Trophoblast cell (in vitro differentiated cells and primary cell): ENCODE results near the gene TMEM178B.

ENCODE experiments used
- DNase-seq, 2 donors: peaks; one replicate each; pipeline ENCODE4 v3.0.0-alpha.2; 2016
- H2AFZ ChIP-seq: 2 replicates; pipeline ENCODE4 v1.6.1; 2013; ENCODE audit warnings: low read length, moderate library complexity, mild to moderate bottlenecking; ENCODE audit not compliant: insufficient read depth, poor library complexity
- H2AK5ac ChIP-seq: 2 replicates; pipeline ENCODE4 v1.6.1; 2013; ENCODE audit warnings: mild to moderate bottlenecking, low read length
- H2BK120ac ChIP-seq: 2 replicates; pipeline ENCODE4 v1.6.1; 2013; ENCODE audit warnings: low read length, mild to moderate bottlenecking, moderate library complexity; ENCODE audit not compliant: insufficient read depth, poor library complexity
- H2BK12ac ChIP-seq: 2 replicates; pipeline ENCODE4 v1.6.1; 2013; ENCODE audit warnings: mild to moderate bottlenecking, low read length, moderate library complexity
- H2BK5ac ChIP-seq: 2 replicates; pipeline ENCODE4 v1.6.1; 2013; ENCODE audit warnings: low read length, low read depth, moderate library complexity, mild to moderate bottlenecking; ENCODE audit not compliant: poor library complexity
- H3K14ac ChIP-seq: 2 replicates; pipeline ENCODE4 v1.6.1; 2013; ENCODE audit warnings: mild to moderate bottlenecking, low read length
- H3K18ac ChIP-seq: 2 replicates; pipeline ENCODE4 v1.6.1; 2013; ENCODE audit warnings: mild to moderate bottlenecking, low read length
- H3K23ac ChIP-seq: 2 replicates; pipeline ENCODE4 v1.6.1; 2013; ENCODE audit warnings: low read length
- H3K27ac ChIP-seq: 2 replicates; pipeline ENCODE4 v1.5.1; 2013; ENCODE audit warnings: low read depth, mild to moderate bottlenecking, inconsistent platforms, low read length, moderate library complexity
- H3K27me3 ChIP-seq: 2 replicates; pipeline ENCODE4 v1.6.1; 2013; ENCODE audit warnings: inconsistent platforms, mild to moderate bottlenecking, low read length, moderate library complexity; ENCODE audit not compliant: insufficient read depth
- H3K36me3 ChIP-seq, 2 experiments: 1 replicate in 1 of 2; 2 replicates in 1 of 2; pipeline ENCODE4 v1.6.1; 2013; ENCODE audit warnings: low read length in 2 of 2, mild to moderate bottlenecking in 2 of 2, moderate library complexity in 1 of 2; ENCODE audit not compliant: insufficient read depth in 2 of 2, control insufficient read depth in 1 of 2
- H3K4ac ChIP-seq: 2 replicates; pipeline ENCODE4 v1.6.1; 2013; ENCODE audit warnings: low read depth, mild to moderate bottlenecking, low read length, moderate library complexity
- H3K4me1 ChIP-seq, 2 experiments: 1 replicate in 1 of 2; 2 replicates in 1 of 2; pipeline ENCODE4 v1.6.1; 2013; ENCODE audit warnings: low read length in 2 of 2, mild to moderate bottlenecking in 2 of 2, moderate library complexity in 1 of 2; ENCODE audit not compliant: insufficient read depth in 2 of 2, control insufficient read depth in 1 of 2
- H3K4me2 ChIP-seq: 2 replicates; pipeline ENCODE4 v1.6.1; 2013; ENCODE audit warnings: inconsistent platforms, mild to moderate bottlenecking, low read length, moderate library complexity
- H3K4me3 ChIP-seq: 2 replicates; pipeline ENCODE4 v1.5.1; 2013; ENCODE audit warnings: mild to moderate bottlenecking, low read depth, low read length, inconsistent platforms
- H3K79me1 ChIP-seq: one replicate; pipeline ENCODE4 v1.6.1; 2013; ENCODE audit warnings: low read length
- H3K79me2 ChIP-seq: 2 replicates; pipeline ENCODE4 v1.6.1; 2013; ENCODE audit warnings: low read length, mild to moderate bottlenecking; ENCODE audit not compliant: control insufficient read depth, insufficient read depth, poor library complexity
- H3K9ac ChIP-seq: 2 replicates; pipeline ENCODE4 v1.6.1; 2013; ENCODE audit warnings: mild to moderate bottlenecking, low read length
- H3K9me3 ChIP-seq: 2 replicates; pipeline ENCODE4 v1.6.1; 2013; ENCODE audit warnings: low read depth, mild to moderate bottlenecking, control low read depth, inconsistent platforms, low read length; ENCODE audit not compliant: insufficient read depth
- H4K12ac ChIP-seq: 2 replicates; pipeline ENCODE4 v1.6.1; 2013; ENCODE audit warnings: low read depth, mild to moderate bottlenecking, low read length, moderate library complexity
- H4K8ac ChIP-seq: 2 replicates; pipeline ENCODE4 v1.6.1; 2013; ENCODE audit warnings: low read depth, mild to moderate bottlenecking, low read length, moderate library complexity
- H4K91ac ChIP-seq: one replicate; pipeline ENCODE4 v1.6.1; 2013; ENCODE audit warnings: low read depth, mild to moderate bottlenecking, low read length, moderate library complexity
- WGBS: extraction: QIAGEN DNeasy Blood & Tissue Kit; methylation state at CpG from one replicate; pipeline ENCODE4 v1.1.7; 2013; ENCODE audit warnings: missing lambda C conversion rate; ENCODE audit not compliant: insufficient read length, insufficient coverage; ENCODE audit errors: extremely low coverage; 5-methylcytosine and 5-hydroxymethylcytosine counted together

TMEM178B gene

GRCh38 chr7:141359262-141359661, 285.4 kb downstream of the TMEM178B start:
- no peak overlapping the region for H2BK5ac ChIP-seq
- no peak overlapping the region for H2BK12ac ChIP-seq
- H4K12ac ChIP-seq, result no peak overlapping the region
- no peak overlapping the region for H3K23ac ChIP-seq
- H3K4ac ChIP-seq, result no peak overlapping the region
- H3K14ac ChIP-seq, result no peak overlapping the region
- no peaks in the 10 kb centered on the region for H3K9me3 ChIP-seq
- H3K79me1 ChIP-seq, result peaks cover 12% of the 10 kb centered on the region
- H4K8ac ChIP-seq, result no peak overlapping the region
- peak overlapping the region; percentile 82 for H3K27ac ChIP-seq
- DNase-seq, result no peak
- H3K79me2 ChIP-seq, result no peaks in the 10 kb centered on the region
- WGBS, result no CpG with 5 or more reads among the region's 3 CpGs
- no peak overlapping the region for H2AFZ ChIP-seq
- H3K4me2 ChIP-seq, result no peak overlapping the region
- no peak overlapping the region for H4K91ac ChIP-seq
- H2BK120ac ChIP-seq, result no peak overlapping the region
- H3K27me3 ChIP-seq, result no peaks in the 10 kb centered on the region
- no peak overlapping the region for H2AK5ac ChIP-seq
- no peak overlapping the region for H3K18ac ChIP-seq
- H3K4me3 ChIP-seq, result no peak overlapping the region
- peaks cover 18 to 24% of the 10 kb centered on the region in 2 experiments for H3K4me1 ChIP-seq
- no peak overlapping the region for H3K9ac ChIP-seq
- H3K36me3 ChIP-seq, result no peaks in the 10 kb centered on the region

- Histone ChIP-seq H4K12ac (no peak overlapping the region), H3K27ac (peak overlapping the region; percentile 82), H2BK12ac (no peak overlapping the region), H3K4me2 (no peak overlapping the region), H2BK120ac (no peak overlapping the region), H4K8ac (no peak overlapping the region), H2BK5ac (peak overlapping the region; percentile 82), H3K4ac (no peak overlapping the region), H2AK5ac (no peak overlapping the region), H3K23ac (no peak overlapping the region), H3K4me1 (peaks cover 18 to 24% of the 10 kb centered on the region in 2 experiments), H4K91ac (peak overlapping the region; percentile 10), H3K18ac (no peak overlapping the region), H3K79me2 (no peaks in the 10 kb centered on the region), H3K14ac (no peak overlapping the region), H3K9me3 (no peaks in the 10 kb centered on the region), H3K27me3 (no peaks in the 10 kb centered on the region), H3K79me1 (peaks cover 15% of the 10 kb centered on the region), H3K4me3 (no peak overlapping the region), H3K9ac (no peak overlapping the region), H3K36me3 (no peaks in the 10 kb centered on the region), H2AFZ (no peak overlapping the region)
- peak; percentile 53 to 72 for DNase-seq
- no CpG with 5 or more reads among the region's 5 CpGs for WGBS
Measured at GRCh38 chr7:141359740-141360415, 286.0 kb downstream of the TMEM178B start.

- no peak overlapping the region for H3K18ac ChIP-seq
- H4K91ac ChIP-seq, result peak overlapping the region; percentile 76
- no peak overlapping the region for H2AK5ac ChIP-seq
- no peak overlapping the region for H4K8ac ChIP-seq
- H2BK120ac ChIP-seq, result peak overlapping the region; percentile 68
- H3K14ac ChIP-seq, result peak overlapping the region; percentile 86
- H3K79me1 ChIP-seq, result peaks cover 19% of the 10 kb centered on the region
- peak in 1 of 2 donors; percentile 16 for DNase-seq
- H2BK5ac ChIP-seq, result peak overlapping the region; percentile 75
- H3K4ac ChIP-seq, result no peak overlapping the region
- no peak overlapping the region for H2AFZ ChIP-seq
- H3K27me3 ChIP-seq, result no peaks in the 10 kb centered on the region
- H3K4me1 ChIP-seq, result peaks cover 18 to 24% of the 10 kb centered on the region in 2 experiments
- H3K9ac ChIP-seq, result no peak overlapping the region
- H3K79me2 ChIP-seq, result no peaks in the 10 kb centered on the region
- no CpG with 5 or more reads among the region's 3 CpGs for WGBS
- H3K4me3 ChIP-seq, result no peak overlapping the region
- H3K9me3 ChIP-seq, result no peaks in the 10 kb centered on the region
- no peaks in the 10 kb centered on the region for H3K36me3 ChIP-seq
- H4K12ac ChIP-seq, result no peak overlapping the region
- H3K27ac ChIP-seq, result peak overlapping the region; percentile 82
- peak overlapping the region; percentile 67 for H2BK12ac ChIP-seq
- H3K23ac ChIP-seq, result no peak overlapping the region
- H3K4me2 ChIP-seq, result no peak overlapping the region
Measured at GRCh38 chr7:141360416-141360760, 286.5 kb downstream of the TMEM178B start.

- Histone ChIP-seq H4K91ac (peak overlapping the region; percentile 25), H3K4ac (no peak overlapping the region), H3K79me2 (no peaks in the 10 kb centered on the region), H2BK120ac (no peak overlapping the region), H4K12ac (no peak overlapping the region), H3K4me2 (no peak overlapping the region), H3K9me3 (no peaks in the 10 kb centered on the region), H3K23ac (no peak overlapping the region), H3K27me3 (no peaks in the 10 kb centered on the region), H3K27ac (peak overlapping the region; percentile 82), H2BK5ac (peak overlapping the region; percentile 8), H3K9ac (no peak overlapping the region), H2AK5ac (no peak overlapping the region), H3K79me1 (peaks cover 20% of the 10 kb centered on the region), H3K14ac (no peak overlapping the region), H3K4me1 (peaks cover 20 to 25% of the 10 kb centered on the region in 2 experiments), H3K4me3 (no peak overlapping the region), H3K18ac (no peak overlapping the region), H2BK12ac (no peak overlapping the region), H3K36me3 (no peaks in the 10 kb centered on the region), H2AFZ (no peak overlapping the region), H4K8ac (no peak overlapping the region)
- WGBS, result no CpG with 5 or more reads among the region's 1 CpG
- no peak for DNase-seq
Measured at GRCh38 chr7:141360803-141361202, 286.9 kb downstream of the TMEM178B start.
